Gastroesophageal sphincter (tissue), 4 donors: ENCODE results near the gene PIP5K1B. TPM values are rescaled to one million over a fixed set of nuclear protein-coding genes. Genes with fewer than 3 reads are reported as not detected.

Experiments
- ATAC-seq: fragments of 150-250 bp; one replicate; pipeline ENCODE4 v1.9.1; 2016; ENCODE audit warnings: mild to moderate bottlenecking, moderate library complexity
- H3K27ac ChIP-seq, 4 donors: fragments of 200-600 bp; sonication (generic) in 3 of 4; 1 replicate in 3 of 4; 2 replicates in 1 of 4; pipeline ENCODE4 v1.5.1; 2016 to 2019
- H3K27me3 ChIP-seq: fragments of 200-600 bp; sonication (generic); one replicate; pipeline ENCODE4 v1.5.1; 2019
- H3K36me3 ChIP-seq, 2 donors: fragments of 200-600 bp; sonication (generic); one replicate each; pipeline ENCODE4 v1.5.1; 2019; ENCODE audit warnings: control low read depth in 1 of 2
- H3K4me1 ChIP-seq, 3 donors: fragments of 200-600 bp; sonication (generic); 1 replicate in 2 of 3; 2 replicates in 1 of 3; pipeline ENCODE4 v1.5.1; 2016 to 2019; ENCODE audit warnings: control low read depth in 2 of 3
- H3K4me3 ChIP-seq, 2 donors: fragments of 200-600 bp; sonication (generic); one replicate each; pipeline ENCODE4 v1.5.1; 2019; ENCODE audit warnings: mild to moderate bottlenecking in 1 of 2, moderate library complexity in 1 of 2
- H3K9me3 ChIP-seq, 3 donors: fragments of 200-600 bp; sonication (generic); one replicate each; pipeline ENCODE4 v1.5.1; 2017 to 2019; ENCODE audit warnings: control low read depth in 2 of 3
- CTCF ChIP-seq, 4 experiments: fragments of 200-600 bp in 2 of 4; fragments of 450-650 bp in 2 of 4; sonication (generic) in 1 of 4; IDR thresholded peaks; one replicate each; pipeline ENCODE4 v1.5.1; 2017 to 2019; ENCODE audit warnings: antibody characterized with exemption in 4 of 4, mild to moderate bottlenecking in 2 of 4, moderate library complexity in 2 of 4
- EP300 ChIP-seq: sonication (generic); formaldehyde crosslinking; IDR thresholded peaks from one replicate; pipeline ENCODE4 v1.6.1; 2017; ENCODE audit warnings: antibody characterized with exemption, mild to moderate bottlenecking
- POLR2A ChIP-seq, 2 donors: fragments of 450-650 bp; IDR thresholded peaks; one replicate each; pipeline ENCODE4 v1.6.1; 2017; ENCODE audit warnings: antibody characterized with exemption in 2 of 2, mild to moderate bottlenecking in 2 of 2, moderate library complexity in 1 of 2
- POLR2AphosphoS5 ChIP-seq: sonication (generic); formaldehyde crosslinking; IDR thresholded peaks from one replicate; pipeline ENCODE4 v1.6.1; 2017; ENCODE audit warnings: antibody characterized with exemption
- WGBS, 2 donors: methylation state at CpG; one replicate each; pipeline ENCODE4 v1.1.5; 2018; ENCODE audit warnings: low coverage in 1 of 2; 5-methylcytosine and 5-hydroxymethylcytosine counted together
- total RNA-seq, 4 donors: library from RNA; depleted of rRNA; stranded (reverse); fragments of >200 nt; gene quantifications; one replicate each; pipeline ENCODE4 v1.1.0, GENCODE V29; 2016

PIP5K1B gene
- total RNA-seq, 4 donors from 2014 or later, result 0.67 to 5.1 (median 1.2) TPM

GRCh38 chr9:68870086-68870485, 165.0 kb downstream of the PIP5K1B start:
- H3K4me3 ChIP-seq, result no peak overlapping the region
- ATAC-seq, result no peak
- WGBS, 2 donors, result 42 to 44% methylated on average over 3 to 4 of the region's 4 CpGs
- peaks cover 0 to 7% (median 0%) of the 10 kb centered on the region in 3 donors for H3K4me1 ChIP-seq
- no peaks in the 10 kb centered on the region for H3K36me3 ChIP-seq
- TF ChIP-seq POLR2AphosphoS5 (no peak), CTCF (IDR thresholded peaks at IDR 0.05) (no peak), POLR2A (IDR thresholded peaks at IDR 0.05) (no peak), EP300 (no peak)
- H3K9me3 ChIP-seq, result no peaks in the 10 kb centered on the region
- H3K27me3 ChIP-seq, result no peaks in the 10 kb centered on the region
- no peak overlapping the region for H3K27ac ChIP-seq

- H3K27me3 ChIP-seq, result no peaks in the 10 kb centered on the region
- H3K4me3 ChIP-seq, result no peak overlapping the region
- no peaks in the 10 kb centered on the region for H3K9me3 ChIP-seq
- TF ChIP-seq POLR2A (IDR thresholded peaks at IDR 0.05) (no peak), CTCF (IDR thresholded peaks at IDR 0.05) (no peak), POLR2AphosphoS5 (no peak)
- H3K36me3 ChIP-seq, result no peaks in the 10 kb centered on the region
- no peak overlapping the region for H3K27ac ChIP-seq
- WGBS, 2 donors, result 70 to 71% methylated on average over 2 to 3 of the region's 3 CpGs
- peaks cover 0 to 7% (median 0%) of the 10 kb centered on the region in 3 donors for H3K4me1 ChIP-seq
- no peak for ATAC-seq
These were observed 166.2 kb downstream of the PIP5K1B start for GRCh38 chr9:68871236-68871635.

- no peaks in the 10 kb centered on the region for H3K9me3 ChIP-seq
- H3K4me3 ChIP-seq, result no peak overlapping the region
- ATAC-seq, result no peak
- H3K36me3 ChIP-seq, result no peaks in the 10 kb centered on the region
- H3K4me1 ChIP-seq, result peaks cover 0 to 7% (median 0%) of the 10 kb centered on the region in 3 donors
- no peak overlapping the region for H3K27ac ChIP-seq
- TF ChIP-seq POLR2AphosphoS5 (no peak), POLR2A (IDR thresholded peaks at IDR 0.05) (no peak), CTCF (IDR thresholded peaks at IDR 0.05) (no peak), EP300 (no peak)
- no peaks in the 10 kb centered on the region for H3K27me3 ChIP-seq
- 21 to 26% methylated on average over 3 to 6 of the region's 8 CpGs for WGBS, 2 donors
These were observed 167.0 kb downstream of the PIP5K1B start for GRCh38 chr9:68872026-68872501.

- no peak overlapping the region for H3K27ac ChIP-seq
- no peaks in the 10 kb centered on the region for H3K36me3 ChIP-seq
- WGBS, 2 donors, result 83 to 89% methylated on average over 1 to 4 of the region's 6 CpGs
- H3K27me3 ChIP-seq, result no peaks in the 10 kb centered on the region
- ATAC-seq, result no peak
- peaks cover 0 to 7% (median 0%) of the 10 kb centered on the region in 3 donors for H3K4me1 ChIP-seq
- no peaks in the 10 kb centered on the region for H3K9me3 ChIP-seq
- TF ChIP-seq EP300 (no peak), POLR2A (IDR thresholded peaks at IDR 0.05) (no peak), POLR2AphosphoS5 (no peak), CTCF (IDR thresholded peaks at IDR 0.05) (no peak)
- no peak overlapping the region for H3K4me3 ChIP-seq
These were observed 168.1 kb downstream of the PIP5K1B start for GRCh38 chr9:68873179-68873578.

- Histone ChIP-seq H3K4me3 (no peak overlapping the region), H3K27me3 (no peaks in the 10 kb centered on the region), H3K9me3 (no peaks in the 10 kb centered on the region), H3K4me1 (peaks cover 0 to 7% (median 0%) of the 10 kb centered on the region in 3 donors), H3K36me3 (no peaks in the 10 kb centered on the region), H3K27ac (no peak overlapping the region)
- ATAC-seq, result no peak
- WGBS, 2 donors, result 64 to 73% methylated on average over 5 of the region's 5 CpGs
- TF ChIP-seq POLR2A (IDR thresholded peaks at IDR 0.05), result no peak
- no peak for TF ChIP-seq CTCF (IDR thresholded peaks at IDR 0.05)
- no peak for TF ChIP-seq EP300
- TF ChIP-seq POLR2AphosphoS5, result no peak
These were observed 171.2 kb downstream of the PIP5K1B start for GRCh38 chr9:68876273-68876672.
